NCI-H1105 (cell line): ENCODE results near the gene CLEC17A.

Experiments used
- DNase-seq: peaks from one replicate; lab custom pipeline; 2025; lab: John Stamatoyannopoulos, UW

CLEC17A gene

GRCh38 chr19:14650161-14650560 is 67.3 kb downstream of the CLEC17A start:
- no peak for DNase-seq

GRCh38 chr19:14654786-14655560 is 72.1 kb downstream of the CLEC17A start:
- DNase-seq: no peak

GRCh38 chr19:14655726-14656125 is 72.8 kb downstream of the CLEC17A start:
- DNase-seq: no peak

GRCh38 chr19:14659874-14660489 is 77.1 kb downstream of the CLEC17A start:
- DNase-seq: no peak

- no peak for DNase-seq
Observed at GRCh38 chr19:14661372-14661924, 78.6 kb downstream of the CLEC17A start.
